HCT116 (cell line): ENCODE data around the gene SHC4. TPM values are rescaled to one million over a fixed set of nuclear protein-coding genes. Genes with fewer than 3 reads are reported as not detected.

Source experiments
- ATAC-seq: fragments of 200-7000 bp; cut with Tn5 transposase; 2 replicates; pipeline ENCODE4 v1.9.1; 2020; ENCODE audit warnings: mild to moderate bottlenecking, moderate library complexity
- BruUV-seq: library from RNA; stranded (reverse); fragments of 400-500 nt; replicated peaks from 2 replicates; lab custom pipeline; 2021; lab: Mats Ljungman, UMichigan
- CTCF ChIA-PET: fragments of 300-600 bp; sonication (Branson Sonifier 250); formaldehyde crosslinking; loops from one replicate; lab custom pipeline; 2021; ENCODE audit warnings: antibody characterized with exemption; lab: Charles Lee
- POLR2A ChIA-PET: fragments of 300-600, 350-600 bp; sonication (Branson Sonifier 250); formaldehyde crosslinking; loops from one replicate; lab custom pipeline; 2021; ENCODE audit warnings: antibody characterized with exemption; lab: Charles Lee
- RAD21 ChIA-PET, 2 experiments: fragments of 300-600 bp; sonication (Branson Sonifier 250); formaldehyde crosslinking; loops; one replicate each; lab custom pipeline; 2023; ENCODE audit warnings: low total read pairs in 2 of 2; ENCODE audit not compliant: uncharacterized antibody in 2 of 2, unreplicated experiment in 2 of 2, low non-redundant PET in 1 of 2; lab: Charles Lee
- DNase-seq: peaks from one replicate; pipeline ENCODE4 v3.0.0-alpha.2; 2010; ENCODE audit warnings: low read depth, low spot score
- H2AFZ ChIP-seq: fragments of 200-600 bp; shearing (Covaris generic), sonication (generic); 2 replicates; pipeline ENCODE4 v1.6.1; 2017; ENCODE audit warnings: low read depth, mixed run types, mixed read lengths, antibody characterized with exemption, low read length; ENCODE audit not compliant: poor library complexity, severe bottlenecking
- H3K27ac ChIP-seq: 2 replicates; pipeline ENCODE4 v1.5.1; 2012; ENCODE audit warnings: low read depth, low read length
- H3K27me3 ChIP-seq: fragments of 200-600 bp; sonication (generic); 2 replicates; pipeline ENCODE4 v1.6.1; 2016; ENCODE audit warnings: mixed run types, low read length, mixed read lengths; ENCODE audit not compliant: insufficient read depth
- H3K36me3 ChIP-seq, 2 experiments: fragments of 200-500 bp in 1 of 2; fragments of 200-600 bp in 1 of 2; sonication (Bioruptor generic) in 1 of 2; sonication (generic) in 1 of 2; 2 replicates each; pipeline versions ENCODE4 v1.5.1 to v1.6.1; 2014 to 2016; ENCODE audit warnings: low read length in 2 of 2, inconsistent platforms in 1 of 2, mixed read lengths in 1 of 2, mixed run types in 1 of 2; ENCODE audit not compliant: insufficient read depth in 2 of 2, control insufficient read depth in 1 of 2
- H3K4me1 ChIP-seq, 2 experiments: fragments of 200-600 bp in 1 of 2; sonication (generic) in 1 of 2; 2 replicates each; pipeline versions ENCODE4 v1.5.1 to v1.6.1; 2012 to 2017; ENCODE audit warnings: low read length in 2 of 2, inconsistent platforms in 1 of 2, mild to moderate bottlenecking in 1 of 2, mixed read lengths in 1 of 2, mixed run types in 1 of 2, moderate library complexity in 1 of 2; ENCODE audit not compliant: insufficient read depth in 2 of 2, control insufficient read depth in 1 of 2
- H3K4me2 ChIP-seq: fragments of 200-600 bp; sonication (generic); 2 replicates; pipeline ENCODE4 v1.6.1; 2017; ENCODE audit warnings: mixed run types, low read length, mixed read lengths
- H3K4me3 ChIP-seq, 2 experiments: fragments of 200-600 bp in 1 of 2; sonication (generic) in 1 of 2; replicated peaks in 1 of 2; 2 replicates each; pipeline ENCODE4 v1.5.1; 2011 to 2016; ENCODE audit warnings: low read length in 2 of 2, control low read depth in 1 of 2, low read depth in 1 of 2, mild to moderate bottlenecking in 1 of 2, mixed read lengths in 1 of 2, mixed run types in 1 of 2
- H3K79me2 ChIP-seq: fragments of 200-600 bp; sonication (generic); 2 replicates; pipeline ENCODE4 v1.6.1; 2017; ENCODE audit warnings: mild to moderate bottlenecking, mixed run types, low read length, moderate library complexity, mixed read lengths; ENCODE audit not compliant: insufficient read depth
- H3K9ac ChIP-seq: fragments of 200-600 bp; sonication (generic); 2 replicates; pipeline ENCODE4 v1.6.1; 2016; ENCODE audit warnings: low read length, mixed read lengths
- H3K9me2 ChIP-seq: fragments of 200-600 bp; sonication (generic), shearing (Covaris generic); 2 replicates; pipeline ENCODE4 v1.6.1; 2017; ENCODE audit warnings: mixed run types, mild to moderate bottlenecking, moderate library complexity; ENCODE audit not compliant: insufficient read depth
- H3K9me3 ChIP-seq, 2 experiments: fragments of 200-500 bp in 1 of 2; fragments of 200-600 bp in 1 of 2; sonication (Bioruptor generic) in 1 of 2; sonication (generic) in 1 of 2; 2 replicates each; pipeline ENCODE4 v1.6.1; 2014 to 2017; ENCODE audit warnings: low read length in 2 of 2, mixed read lengths in 2 of 2, inconsistent platforms in 1 of 2, low read depth in 1 of 2, mild to moderate bottlenecking in 1 of 2, mixed run types in 1 of 2, moderate library complexity in 1 of 2; ENCODE audit not compliant: control insufficient read depth in 1 of 2, insufficient read depth in 1 of 2
- H4K20me1 ChIP-seq: fragments of 200-600 bp; sonication (generic), shearing (Covaris generic); 2 replicates; pipeline ENCODE4 v1.6.1; 2017; ENCODE audit warnings: mixed run types, mild to moderate bottlenecking, moderate library complexity; ENCODE audit not compliant: insufficient read depth
- ATF3 ChIP-seq: IDR thresholded peaks from 2 replicates; pipeline ENCODE4 v1.6.1; 2012
- CBX3 ChIP-seq: IDR thresholded peaks from 2 replicates; pipeline ENCODE4 v1.6.1; 2012; ENCODE audit warnings: low read depth
- CEBPB ChIP-seq: IDR thresholded peaks from 2 replicates; pipeline ENCODE4 v1.6.1; 2012; ENCODE audit warnings: low read depth
- EZH2 ChIP-seq: fragments of 200-600 bp; sonication (generic); IDR thresholded peaks from 2 replicates; pipeline ENCODE4 v1.6.1; 2017; ENCODE audit warnings: antibody characterized with exemption, mixed run types
- EZH2phosphoT487 ChIP-seq: fragments of 200-600 bp; IDR thresholded peaks from 2 replicates; pipeline ENCODE4 v1.6.1; 2018; ENCODE audit warnings: antibody characterized with exemption, borderline replicate concordance
- FOSL1 ChIP-seq: IDR thresholded peaks from 2 replicates; pipeline ENCODE4 v1.6.1; 2012; ENCODE audit warnings: low read depth
- POLR2AphosphoS5 ChIP-seq: IDR thresholded peaks from 2 replicates; pipeline ENCODE4 v1.6.1; 2011; ENCODE audit warnings: mild to moderate bottlenecking, low read depth, low read length, moderate library complexity
- REST ChIP-seq: IDR thresholded peaks from 2 replicates; pipeline ENCODE4 v1.6.1; 2012; ENCODE audit warnings: low read depth
- SP1 ChIP-seq: IDR thresholded peaks from 2 replicates; pipeline ENCODE4 v1.6.1; 2012; ENCODE audit warnings: low read depth
- ZFX ChIP-seq: fragments of 450-650 bp; IDR thresholded peaks from 2 replicates; pipeline ENCODE4 v1.6.1; 2017
- intact Hi-C: fragments of 100-400 bp; cut with micrococcal nuclease; formaldehyde crosslinking; loops from 2 replicates; pipeline ENCODE4 v1.10.0; 2022
- total RNA-seq: library from RNA; stranded (reverse); gene quantifications from one replicate; pipeline ENCODE4 v1.2.1, GENCODE V29; 2021; ENCODE audit not compliant: unreplicated experiment
- TF ChIP-seq, protein P1 (sequence below), 3 experiments: fragments of 200-600 bp in 1 of 3; sonication (generic) in 1 of 3; IDR thresholded peaks in 2 of 3; conservative IDR thresholded peaks in 1 of 3; 2 replicates each; pipeline ENCODE4 v1.5.1; 2012 to 2017; ENCODE audit warnings: low read depth in 2 of 3, low read length in 2 of 3, antibody characterized with exemption in 1 of 3, borderline replicate concordance in 1 of 3, control low read depth in 1 of 3, mild to moderate bottlenecking in 1 of 3, mixed read lengths in 1 of 3, mixed run types in 1 of 3, moderate library complexity in 1 of 3; ENCODE audit not compliant: insufficient read depth in 1 of 3

SHC4 gene
- total RNA-seq, 1 experiment from 2014 or later, result 0.44 TPM

- TF ChIP-seq ZFX, result no peak
- no peak for TF ChIP-seq CBX3
Measured at GRCh38 chr15:48915861-48916260, 47.9 kb downstream of the SHC4 start (continued).

GRCh38 chr15:48914717-48915116 lies 49.0 kb downstream of the SHC4 start:
- no peak for ATAC-seq
- H3K79me2 ChIP-seq, result no peaks in the 10 kb centered on the region
- CTCF ChIA-PET, result interaction anchor here (1.1 to 1.3 kb wide), 2 partner anchors 9 to 231 kb away, joined by 3 read pairs; no protein-coding TSS in a partner anchor

More at GRCh38 chr15:48914717-48915116, 49.0 kb downstream of the SHC4 start:
- no peak for DNase-seq
- TF ChIP-seq POLR2AphosphoS5 (no peak), REST (no peak), SP1 (no peak), ATF3 (no peak), EZH2phosphoT487 (no peak), CEBPB (no peak), FOSL1 (no peak), ZFX (no peak), EZH2 (no peak)
- TF ChIP-seq, protein P1, sequence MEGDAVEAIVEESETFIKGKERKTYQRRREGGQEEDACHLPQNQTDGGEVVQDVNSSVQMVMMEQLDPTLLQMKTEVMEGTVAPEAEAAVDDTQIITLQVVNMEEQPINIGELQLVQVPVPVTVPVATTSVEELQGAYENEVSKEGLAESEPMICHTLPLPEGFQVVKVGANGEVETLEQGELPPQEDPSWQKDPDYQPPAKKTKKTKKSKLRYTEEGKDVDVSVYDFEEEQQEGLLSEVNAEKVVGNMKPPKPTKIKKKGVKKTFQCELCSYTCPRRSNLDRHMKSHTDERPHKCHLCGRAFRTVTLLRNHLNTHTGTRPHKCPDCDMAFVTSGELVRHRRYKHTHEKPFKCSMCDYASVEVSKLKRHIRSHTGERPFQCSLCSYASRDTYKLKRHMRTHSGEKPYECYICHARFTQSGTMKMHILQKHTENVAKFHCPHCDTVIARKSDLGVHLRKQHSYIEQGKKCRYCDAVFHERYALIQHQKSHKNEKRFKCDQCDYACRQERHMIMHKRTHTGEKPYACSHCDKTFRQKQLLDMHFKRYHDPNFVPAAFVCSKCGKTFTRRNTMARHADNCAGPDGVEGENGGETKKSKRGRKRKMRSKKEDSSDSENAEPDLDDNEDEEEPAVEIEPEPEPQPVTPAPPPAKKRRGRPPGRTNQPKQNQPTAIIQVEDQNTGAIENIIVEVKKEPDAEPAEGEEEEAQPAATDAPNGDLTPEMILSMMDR (IDR thresholded peaks at IDR 0.05 in 2 of 3, conservative IDR thresholded peaks at IDR 0.05 in 1 of 3; ENCODE audit: borderline replicate concordance in 1 of 3, insufficient read depth in 1 of 3, low read depth in 2 of 3, low read length in 2 of 3), result no peak
- no peak overlapping the region for H3K4me2 ChIP-seq
- H4K20me1 ChIP-seq, result no peaks in the 10 kb centered on the region
- H3K4me3 ChIP-seq, result no peak overlapping the region
- no peak overlapping the region for H3K9ac ChIP-seq
- H3K36me3 ChIP-seq, result no peaks in the 10 kb centered on the region
- H2AFZ ChIP-seq, result no peak overlapping the region
- POLR2A ChIA-PET, result no interaction called here
- no TSS peak for BruUV-seq
- no peaks in the 10 kb centered on the region for H3K9me2 ChIP-seq
- RAD21 ChIA-PET, result no interaction called here
- peaks cover 0 to 9% of the 10 kb centered on the region in 2 experiments; a peak in 2 of 4 replicates for H3K4me1 ChIP-seq
- no peaks in the 10 kb centered on the region for H3K9me3 ChIP-seq
- H3K27me3 ChIP-seq, result no peaks in the 10 kb centered on the region
- intact Hi-C loops, result no loop called here
- no peak overlapping the region for H3K27ac ChIP-seq
